GM23248 (cell line): ENCODE results near the gene PAPPA.

Experiments used
- EZH2 ChIP-seq: fragments of 200-600 bp; sonication (generic); IDR thresholded peaks from 2 replicates; pipeline ENCODE4 v1.6.1; 2018; ENCODE audit warnings: antibody characterized with exemption, mild to moderate bottlenecking; ENCODE audit not compliant: insufficient read depth, poor library complexity, severe bottlenecking
- EZH2phosphoT487 ChIP-seq: fragments of 200-600 bp; sonication (generic); IDR thresholded peaks from 2 replicates; pipeline ENCODE4 v1.6.1; 2018; ENCODE audit warnings: antibody characterized with exemption, moderate library complexity, mild to moderate bottlenecking, low read depth; ENCODE audit not compliant: insufficient read depth

- no peak for TF ChIP-seq EZH2
- TF ChIP-seq EZH2phosphoT487: no peak
Observed at GRCh38 chr9:116264361-116264760, 110.8 kb downstream of the PAPPA start.
